ENCODE data around the gene MRC2. TPM values are rescaled to one million over a fixed set of nuclear protein-coding genes. Genes with fewer than 3 reads are reported as not detected.

Gene MRC2
- total RNA-seq, 4 donors from 2014 or later, result 51.9 to 117 (median 78.0) TPM

DNA sequence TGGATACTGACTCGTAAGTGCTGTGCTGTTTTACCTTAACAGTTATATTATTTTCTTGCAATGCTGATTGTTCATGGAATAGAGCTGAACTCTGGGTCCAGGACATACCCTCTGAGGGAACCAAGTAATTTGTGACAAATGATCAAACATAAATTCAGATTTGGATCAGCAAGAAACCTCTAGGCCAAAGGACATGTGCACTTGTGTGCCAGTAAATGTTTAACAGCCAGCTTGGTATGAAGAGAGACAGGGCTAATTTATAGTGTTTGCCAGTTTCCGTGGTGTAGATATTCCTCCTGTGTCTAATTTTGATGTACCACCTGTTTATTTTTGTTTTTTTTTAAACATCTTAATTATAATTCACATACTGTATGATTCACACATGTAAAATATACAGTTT, 30.8 kb upstream of the MRC2 start:
- no peak overlapping the region for H3K4me3 ChIP-seq
- H3K9me3 ChIP-seq, result peaks cover 0 to 3% (median 0%) of the 10 kb centered on the region in 4 donors
- 98 to 99% methylated on average over 2 of the region's 2 CpGs for WGBS, 2 donors
- peaks cover 0 to 91% (median 10%) of the 10 kb centered on the region in 3 donors for H3K36me3 ChIP-seq
- TF ChIP-seq EP300 (IDR thresholded peaks at IDR 0.05) (no peak), POLR2A (IDR thresholded peaks at IDR 0.05) (no peak)
- TF ChIP-seq, protein P1, sequence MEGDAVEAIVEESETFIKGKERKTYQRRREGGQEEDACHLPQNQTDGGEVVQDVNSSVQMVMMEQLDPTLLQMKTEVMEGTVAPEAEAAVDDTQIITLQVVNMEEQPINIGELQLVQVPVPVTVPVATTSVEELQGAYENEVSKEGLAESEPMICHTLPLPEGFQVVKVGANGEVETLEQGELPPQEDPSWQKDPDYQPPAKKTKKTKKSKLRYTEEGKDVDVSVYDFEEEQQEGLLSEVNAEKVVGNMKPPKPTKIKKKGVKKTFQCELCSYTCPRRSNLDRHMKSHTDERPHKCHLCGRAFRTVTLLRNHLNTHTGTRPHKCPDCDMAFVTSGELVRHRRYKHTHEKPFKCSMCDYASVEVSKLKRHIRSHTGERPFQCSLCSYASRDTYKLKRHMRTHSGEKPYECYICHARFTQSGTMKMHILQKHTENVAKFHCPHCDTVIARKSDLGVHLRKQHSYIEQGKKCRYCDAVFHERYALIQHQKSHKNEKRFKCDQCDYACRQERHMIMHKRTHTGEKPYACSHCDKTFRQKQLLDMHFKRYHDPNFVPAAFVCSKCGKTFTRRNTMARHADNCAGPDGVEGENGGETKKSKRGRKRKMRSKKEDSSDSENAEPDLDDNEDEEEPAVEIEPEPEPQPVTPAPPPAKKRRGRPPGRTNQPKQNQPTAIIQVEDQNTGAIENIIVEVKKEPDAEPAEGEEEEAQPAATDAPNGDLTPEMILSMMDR (IDR thresholded peaks at IDR 0.05), result no peak
- H3K4me1 ChIP-seq, result peaks cover 0 to 20% (median 0%) of the 10 kb centered on the region in 4 donors
- H3K27me3 ChIP-seq, result no peaks in the 10 kb centered on the region
- no peak for DNase-seq (ENCODE audit: low spot score in 2 of 2)
- no peak overlapping the region for H3K27ac ChIP-seq

DNA sequence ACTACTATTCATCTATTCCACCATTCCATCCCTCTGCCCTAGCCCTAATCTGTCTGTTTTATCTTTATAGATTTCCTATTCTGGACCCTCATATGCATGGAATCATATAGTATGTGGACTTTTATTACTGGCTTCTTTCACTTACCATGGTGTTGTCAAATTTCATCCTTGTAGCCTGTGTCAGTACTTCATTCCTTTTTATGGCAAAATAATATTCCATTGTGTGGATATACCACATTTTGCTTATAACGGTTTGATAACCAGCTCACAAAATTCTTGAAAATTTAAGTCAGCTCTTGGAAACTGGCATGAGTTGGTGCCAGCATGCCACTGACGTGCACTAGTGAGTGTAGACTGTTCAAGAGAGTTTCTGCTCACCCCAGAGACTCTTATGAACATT, 30.3 kb upstream of the MRC2 start:
- WGBS, 2 donors, result 98 to 99% methylated on average over 2 of the region's 2 CpGs
- TF ChIP-seq, protein P1 (IDR thresholded peaks at IDR 0.05), result no peak
- TF ChIP-seq POLR2A (IDR thresholded peaks at IDR 0.05) (no peak), EP300 (IDR thresholded peaks at IDR 0.05) (no peak)
- H3K27ac ChIP-seq, result no peak overlapping the region
- H3K36me3 ChIP-seq, result peaks cover 0 to 96% (median 12%) of the 10 kb centered on the region in 3 donors
- peaks cover 0 to 3% (median 0%) of the 10 kb centered on the region in 4 donors for H3K9me3 ChIP-seq
- DNase-seq (ENCODE audit: low spot score in 2 of 2), result no peak
- H3K27me3 ChIP-seq, result no peaks in the 10 kb centered on the region
- H3K4me3 ChIP-seq, result no peak overlapping the region
- H3K4me1 ChIP-seq, result peaks cover 0 to 21% (median 0%) of the 10 kb centered on the region in 4 donors

DNA sequence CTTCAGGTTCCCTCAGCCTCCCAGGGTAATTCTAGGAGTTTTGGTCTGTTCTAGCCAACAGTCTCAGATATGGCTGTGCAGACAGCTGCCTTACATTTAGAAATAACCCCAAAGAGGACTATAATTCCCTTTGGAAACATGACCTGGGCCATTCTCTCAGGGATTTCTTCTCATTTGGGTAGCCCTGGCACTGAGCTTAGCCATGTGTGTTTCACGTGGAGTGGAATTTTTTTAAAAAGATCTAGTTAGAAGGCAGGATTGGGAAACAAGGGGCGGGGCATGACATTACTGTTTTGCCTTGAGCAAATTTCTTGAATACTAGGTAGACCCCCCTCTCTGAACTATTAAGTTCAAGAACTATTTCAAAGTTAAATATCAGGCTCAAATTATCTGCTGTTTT, 29.6 kb upstream of the MRC2 start:
- Histone ChIP-seq H3K36me3 (peaks cover 0 to 97% (median 16%) of the 10 kb centered on the region in 3 donors), H3K9me3 (peaks cover 0 to 3% (median 0%) of the 10 kb centered on the region in 4 donors), H3K27me3 (no peaks in the 10 kb centered on the region), H3K4me1 (peaks cover 0 to 21% (median 0%) of the 10 kb centered on the region in 4 donors), H3K4me3 (no peak overlapping the region), H3K27ac (no peak overlapping the region)
- DNase-seq (ENCODE audit: low spot score in 2 of 2), result peak; percentile 33 to 68
- WGBS, 2 donors, result 72 to 83% methylated on average over 2 of the region's 2 CpGs
- TF ChIP-seq EP300 (IDR thresholded peaks at IDR 0.05) (no peak), POLR2A (IDR thresholded peaks at IDR 0.05) (no peak)
- TF ChIP-seq, protein P1 (IDR thresholded peaks at IDR 0.05), result no peak

DNA sequence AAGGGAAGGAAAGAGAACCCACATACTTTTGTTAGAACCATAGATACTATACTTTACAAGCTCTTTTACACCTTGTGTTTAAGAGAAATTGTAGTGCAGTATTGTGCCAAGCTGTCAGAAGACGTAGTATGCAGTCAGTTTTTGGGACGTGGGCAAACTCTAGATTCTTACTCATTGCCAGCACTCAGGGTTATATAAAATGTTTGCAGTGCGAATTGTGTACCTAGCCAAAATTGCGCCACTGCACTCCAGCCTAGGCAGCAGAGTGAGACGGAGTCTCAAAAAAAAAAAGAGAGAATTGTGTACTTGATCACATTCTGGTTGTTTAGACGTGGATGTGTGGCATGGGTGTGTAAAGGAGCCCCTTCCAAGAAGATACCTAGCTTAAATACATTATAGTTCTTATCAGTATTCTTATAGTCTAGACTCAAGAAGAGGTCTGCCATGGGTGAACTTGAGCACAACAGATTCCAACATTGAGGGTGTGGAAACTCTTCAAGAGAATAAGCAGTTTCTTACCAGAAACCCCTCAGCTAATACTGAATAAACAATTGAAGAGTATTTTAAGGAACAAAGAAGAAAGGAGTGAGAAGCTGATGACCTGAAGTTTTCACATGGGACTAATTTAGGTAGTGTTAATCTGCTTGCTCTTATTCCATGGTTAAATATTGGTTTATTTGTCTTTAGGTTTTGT, 27.4 kb upstream of the MRC2 start:
- TF ChIP-seq POLR2A (IDR thresholded peaks at IDR 0.05) (no peak), EP300 (IDR thresholded peaks at IDR 0.05) (no peak)
- TF ChIP-seq, protein P1 (IDR thresholded peaks at IDR 0.05), result no peak
- WGBS, 2 donors, result 81 to 86% methylated on average over 6 of the region's 6 CpGs
- Histone ChIP-seq H3K4me3 (no peak overlapping the region), H3K9me3 (peaks cover 0 to 3% (median 0%) of the 10 kb centered on the region in 4 donors), H3K27me3 (no peaks in the 10 kb centered on the region), H3K36me3 (peaks cover 0 to 99% (median 16%) of the 10 kb centered on the region in 3 donors), H3K27ac (no peak overlapping the region), H3K4me1 (peaks cover 0 to 21% (median 0%) of the 10 kb centered on the region in 4 donors)
- DNase-seq (ENCODE audit: low spot score in 2 of 2), result no peak

DNA sequence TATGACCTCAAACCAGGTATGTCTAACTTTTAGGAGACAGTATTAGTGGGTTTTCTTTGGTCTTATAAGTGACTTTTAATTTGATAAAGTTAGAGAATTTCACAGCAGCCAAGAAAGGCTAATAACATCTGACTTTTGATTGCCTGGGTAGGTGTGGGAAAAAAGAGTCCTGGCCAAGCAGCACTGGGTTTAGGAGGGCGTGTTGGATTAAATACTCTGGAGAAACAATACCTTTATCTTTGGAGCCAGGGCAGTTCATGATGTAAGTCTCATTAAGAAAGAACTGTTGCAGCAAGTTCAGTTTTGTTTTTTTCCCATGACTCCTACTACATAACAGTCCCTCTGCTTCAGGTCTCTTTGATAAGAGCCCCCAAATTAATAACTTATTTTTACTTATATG, 26.7 kb upstream of the MRC2 start:
- no peaks in the 10 kb centered on the region for H3K27me3 ChIP-seq
- DNase-seq (ENCODE audit: low spot score in 2 of 2), result no peak
- peaks cover 0 to 21% (median 0%) of the 10 kb centered on the region in 4 donors for H3K4me1 ChIP-seq
- 68 to 74% methylated on average over 1 of the region's 1 CpG for WGBS, 2 donors
- TF ChIP-seq, protein P1 (IDR thresholded peaks at IDR 0.05), result no peak
- no peak for TF ChIP-seq POLR2A (IDR thresholded peaks at IDR 0.05)
- no peak for TF ChIP-seq EP300 (IDR thresholded peaks at IDR 0.05)
- peaks cover 0 to 97% (median 16%) of the 10 kb centered on the region in 3 donors for H3K36me3 ChIP-seq
- peaks cover 0 to 3% (median 0%) of the 10 kb centered on the region in 4 donors for H3K9me3 ChIP-seq
- no peak overlapping the region for H3K4me3 ChIP-seq
- no peak overlapping the region for H3K27ac ChIP-seq

Data from tibial nerve (tissue), 4 donors.